Kidney (tissue), 14 donors: Measurements from ENCODE around the gene ALDH1B1. TPM values are rescaled to one million over a fixed set of nuclear protein-coding genes. Genes with fewer than 3 reads are reported as not detected.
A peak's percentile ranks its signal among the peaks of the same experiment; 100 is the strongest.

Experiments used
- DNase-seq, 5 donors: peaks; one replicate each; pipeline ENCODE4 v3.0.0-alpha.2; 2013 to 2020
- FAIRE-seq: peaks from 2 replicates; lab custom pipeline; 2012; peaks lifted over from hg19 to GRCh38; lab: Jason Lieb, UNC
- H3K27ac ChIP-seq, 2 donors: one replicate each; pipeline ENCODE4 v1.7.0; 2013; ENCODE audit warnings: low read depth in 2 of 2, low read length in 2 of 2, inconsistent platforms in 1 of 2
- H3K27me3 ChIP-seq: one replicate; pipeline ENCODE4 v1.7.1; 2013; ENCODE audit warnings: low read length, inconsistent platforms; ENCODE audit not compliant: control insufficient read depth, insufficient read depth
- H3K36me3 ChIP-seq, 3 donors: one replicate each; pipeline versions ENCODE4 v1.7.0 to v1.7.1; 2013; ENCODE audit warnings: low read length in 3 of 3, control low read depth in 1 of 3, inconsistent platforms in 1 of 3; ENCODE audit not compliant: insufficient read depth in 3 of 3, control insufficient read depth in 2 of 3
- H3K4me1 ChIP-seq, 3 donors: one replicate each; pipeline versions ENCODE4 v1.7.0 to v1.7.1; 2013; ENCODE audit warnings: low read length in 3 of 3, inconsistent platforms in 1 of 3, low read depth in 1 of 3; ENCODE audit not compliant: control insufficient read depth in 2 of 3, insufficient read depth in 2 of 3
- H3K4me3 ChIP-seq, 3 donors: one replicate each; pipeline versions ENCODE4 v1.7.0 to v1.8.1; 2013; ENCODE audit warnings: low read length in 3 of 3, control low read depth in 1 of 3, inconsistent platforms in 1 of 3
- H3K9ac ChIP-seq, 3 donors: one replicate each; pipeline versions ENCODE4 v1.7.0 to v1.7.1; 2013; ENCODE audit warnings: low read length in 3 of 3, control low read depth in 1 of 3, inconsistent platforms in 1 of 3
- H3K9me3 ChIP-seq, 3 donors: one replicate each; pipeline versions ENCODE4 v1.7.0 to v1.7.1; 2013; ENCODE audit warnings: low read length in 3 of 3, control low read depth in 1 of 3, inconsistent platforms in 1 of 3; ENCODE audit not compliant: control insufficient read depth in 2 of 3, insufficient read depth in 1 of 3
- CTCF ChIP-seq: IDR thresholded peaks from 3 replicates; pipeline ENCODE4 v1.5.1; 2012; ENCODE audit warnings: mild to moderate bottlenecking, moderate library complexity, borderline replicate concordance; ENCODE audit not compliant: insufficient read depth; ENCODE audit errors: extremely low read depth
- intact Hi-C: fragments of 100-400 bp; cut with DNase I; formaldehyde crosslinking; loops from one replicate; pipeline ENCODE4 v1.11.1; 2022
- polyA plus RNA-seq: library from polyadenylated mRNA; stranded (reverse); fragments of 350-450 nt; fragmentation: Illumina TruSeq; extraction: RNeasy Lipid Tissue Mini Kit (QIAGEN cat#74804); gene quantifications from one replicate; pipeline ENCODE4 v1.2.3, GENCODE V29; 2014; ENCODE audit warnings: low read depth, low replicate concordance; ENCODE audit not compliant: insufficient read depth
- total RNA-seq: library from RNA; stranded (reverse); fragmentation: NEBNext Ultra II Directional; extraction: Animal tissue kit (Norgen Biotek cat#: 25700); gene quantifications from one replicate; pipeline ENCODE4 v1.2.1, GENCODE V29; 2021
- donor health status: control.
- donor health status: control.
- donor health status: control.
- donor health status: control.
- donor health status: control.
- donor health status: DM: yes; HTN: yes; CAD: no.
- donor health status: Normal renal cell carcinoma (clear cell type).

The ALDH1B1 gene
- total and polyA plus RNA-seq, 2 donors from 2014 or later = 37.7 to 74.7 TPM

- H3K9me3 ChIP-seq = no peaks in the 10 kb centered on the region
- DNase-seq (no peak), FAIRE-seq (no peak)
- peaks cover 0 to 13% (median 11%) of the 10 kb centered on the region in 3 donors for H3K4me1 ChIP-seq
- H3K4me3 ChIP-seq = no peak overlapping the region
- peak overlapping the region in 1 of 2 donors; percentile 34 for H3K27ac ChIP-seq
- intact Hi-C loops = no loop called here
- TF ChIP-seq CTCF = no peak
- no peaks in the 10 kb centered on the region for H3K27me3 ChIP-seq
- H3K9ac ChIP-seq = no peak overlapping the region
- H3K36me3 ChIP-seq = no peaks in the 10 kb centered on the region
Measured at GRCh38 chr9:38352530-38353328, 39.8 kb upstream of the ALDH1B1 start.

- Histone ChIP-seq H3K4me3 (no peak overlapping the region), H3K9ac (no peak overlapping the region), H3K4me1 (peaks cover 0 to 20% (median 13%) of the 10 kb centered on the region in 3 donors), H3K27ac (peak overlapping the region; percentile 61 to 77), H3K36me3 (no peaks in the 10 kb centered on the region), H3K9me3 (no peaks in the 10 kb centered on the region), H3K27me3 (no peaks in the 10 kb centered on the region)
- DNase-seq (no peak), FAIRE-seq (no peak)
- intact Hi-C loops = no loop called here
- TF ChIP-seq CTCF = no peak
Measured at GRCh38 chr9:38355115-38355514, 37.4 kb upstream of the ALDH1B1 start.

DNA sequence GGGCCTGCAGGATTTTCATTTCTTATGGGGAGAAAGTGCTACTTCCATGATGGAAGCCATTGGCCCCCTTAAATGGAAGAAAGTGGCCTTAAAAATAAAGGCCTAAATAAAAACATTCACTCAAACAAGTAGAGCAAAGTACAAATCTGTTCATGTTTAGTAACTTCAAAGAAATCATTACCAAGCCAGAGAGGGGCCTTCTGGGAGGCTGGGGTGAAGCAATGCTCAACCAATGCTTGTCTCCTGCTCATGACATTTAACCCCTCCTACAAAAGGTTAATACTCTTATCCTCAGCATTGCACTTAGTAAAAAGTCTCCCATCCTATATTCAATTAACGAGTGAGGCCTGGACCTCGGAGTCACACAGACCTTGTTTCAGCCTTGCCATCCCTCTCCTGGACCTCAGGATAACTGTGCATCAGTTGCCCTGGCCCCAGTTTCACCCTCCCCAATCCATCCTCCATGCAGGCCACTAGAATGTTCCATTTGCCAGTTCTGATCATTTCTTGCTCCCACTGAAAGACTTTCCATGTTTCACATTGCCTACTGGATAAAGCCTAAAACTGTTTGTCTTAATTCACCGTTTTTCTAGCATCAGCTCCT, 36.9 kb upstream of the ALDH1B1 start:
- H3K27me3 ChIP-seq = no peaks in the 10 kb centered on the region
- DNase-seq = peak in 1 of 5 donors; percentile 7
- H3K9me3 ChIP-seq = no peaks in the 10 kb centered on the region
- H3K27ac ChIP-seq = peak overlapping the region; percentile 61 to 77
- peaks cover 0 to 20% (median 16%) of the 10 kb centered on the region in 3 donors for H3K4me1 ChIP-seq
- FAIRE-seq = no peak
- no peak overlapping the region for H3K4me3 ChIP-seq
- intact Hi-C loops = no loop called here
- H3K36me3 ChIP-seq = no peaks in the 10 kb centered on the region
- TF ChIP-seq CTCF = no peak
- H3K9ac ChIP-seq = no peak overlapping the region
